Hepatocyte (in vitro differentiated cells): ENCODE data around the gene LINS1. TPM values are rescaled to one million over a fixed set of nuclear protein-coding genes. Genes with fewer than 3 reads are reported as not detected.

ENCODE experiments used
- DNase-seq: peaks from one replicate; pipeline ENCODE4 v3.0.0-alpha.2; 2016; ENCODE audit warnings: low spot score
- H2AFZ ChIP-seq: fragments of 200-600 bp; sonication (generic); 2 replicates; pipeline ENCODE4 v1.6.0; 2016; ENCODE audit warnings: antibody characterized with exemption, mild to moderate bottlenecking
- H3K27ac ChIP-seq: fragments of 200-600 bp; sonication (generic); 2 replicates; pipeline ENCODE4 v1.5.1; 2016; ENCODE audit warnings: mild to moderate bottlenecking
- H3K27me3 ChIP-seq: fragments of 200-600 bp; sonication (generic); 2 replicates; pipeline ENCODE4 v1.6.1; 2016
- H3K36me3 ChIP-seq: fragments of 200-600 bp; sonication (generic); replicated peaks from 2 replicates; pipeline ENCODE4 v1.5.1; 2016; ENCODE audit warnings: low read depth; ENCODE audit not compliant: insufficient read depth
- H3K4me1 ChIP-seq: fragments of 200-600 bp; sonication (generic); 2 replicates; pipeline ENCODE4 v1.5.1; 2016; ENCODE audit warnings: mild to moderate bottlenecking, moderate library complexity; ENCODE audit not compliant: insufficient read depth
- H3K4me2 ChIP-seq: fragments of 200-600 bp; sonication (generic); 2 replicates; pipeline ENCODE4 v1.6.0; 2016
- H3K4me3 ChIP-seq: fragments of 200-600 bp; sonication (generic); 2 replicates; pipeline ENCODE4 v1.5.1; 2016; ENCODE audit warnings: mild to moderate bottlenecking
- H3K79me2 ChIP-seq: fragments of 200-600 bp; sonication (generic); 2 replicates; pipeline ENCODE4 v1.6.0; 2017; ENCODE audit warnings: mild to moderate bottlenecking
- H3K9me2 ChIP-seq: fragments of 200-600 bp; sonication (generic); replicated peaks from 2 replicates; pipeline ENCODE4 v1.6.0; 2017; ENCODE audit warnings: mild to moderate bottlenecking; ENCODE audit not compliant: insufficient read depth
- H3K9me3 ChIP-seq: fragments of 200-600 bp; sonication (generic); 2 replicates; pipeline ENCODE4 v1.5.1; 2016; ENCODE audit warnings: low read depth, mild to moderate bottlenecking
- H4K20me1 ChIP-seq: fragments of 200-600 bp; sonication (generic); 2 replicates; pipeline ENCODE4 v1.6.0; 2016; ENCODE audit warnings: mild to moderate bottlenecking; ENCODE audit not compliant: insufficient read depth, poor library complexity, severe bottlenecking
- CTCF ChIP-seq: fragments of 200-600 bp; sonication (generic); IDR thresholded peaks from 2 replicates; pipeline ENCODE4 v1.5.1; 2016; ENCODE audit warnings: antibody characterized with exemption, mild to moderate bottlenecking; ENCODE audit not compliant: poor library complexity
- EZH2 ChIP-seq: fragments of 200-600 bp; sonication (generic); IDR thresholded peaks from 2 replicates; pipeline ENCODE4 v1.6.1; 2016; ENCODE audit warnings: antibody characterized with exemption, mild to moderate bottlenecking, borderline replicate concordance
- EZH2phosphoT487 ChIP-seq: fragments of 200-600 bp; sonication (generic); IDR thresholded peaks from one replicate; pipeline ENCODE4 v1.6.1; 2018; ENCODE audit warnings: antibody characterized with exemption, mild to moderate bottlenecking, low read depth, moderate library complexity; ENCODE audit not compliant: unreplicated experiment, severe bottlenecking
- WGBS: methylation state at CpG from one replicate; pipeline ENCODE4 v1.1.6; 2016; ENCODE audit warnings: low lambda C conversion rate; ENCODE audit errors: missing lambda C conversion rate; 5-methylcytosine and 5-hydroxymethylcytosine counted together
- polyA plus RNA-seq: library from polyadenylated mRNA; unstranded; fragments of >200 nt; fragmentation: Nextera tagmentation; extraction: Ambion mirVana; gene quantifications from 2 replicates; pipeline ENCODE4 v1.2.1, GENCODE V29; 2016
- total RNA-seq: library from RNA; depleted of rRNA; stranded (reverse); fragments of >200 nt; gene quantifications from 2 replicates; pipeline ENCODE4 v1.2.3, GENCODE V29; 2014

Gene LINS1
- total and polyA plus RNA-seq, 2 experiments from 2014 or later, result 8.1 to 26.3 TPM

- TF ChIP-seq EZH2 (no peak), EZH2phosphoT487 (no peak), CTCF (no peak)
- no peaks in the 10 kb centered on the region for H4K20me1 ChIP-seq
- no peak overlapping the region for H2AFZ ChIP-seq
- no peak overlapping the region for H3K4me2 ChIP-seq
- H3K27me3 ChIP-seq, result no peaks in the 10 kb centered on the region
- H3K4me3 ChIP-seq, result no peak overlapping the region
- no peak overlapping the region for H3K27ac ChIP-seq
- no peaks in the 10 kb centered on the region for H3K9me2 ChIP-seq
- 98% methylated on average over 17 of the region's 57 CpGs for WGBS
- DNase-seq, result no peak
- H3K9me3 ChIP-seq, result no peaks in the 10 kb centered on the region
- no peaks in the 10 kb centered on the region for H3K79me2 ChIP-seq
- no peaks in the 10 kb centered on the region for H3K36me3 ChIP-seq
- no peaks in the 10 kb centered on the region for H3K4me1 ChIP-seq
These were observed 57.6 kb downstream of the LINS1 start for GRCh38 chr15:100544338-100544841.

- TF ChIP-seq CTCF (no peak), EZH2 (no peak), EZH2phosphoT487 (no peak)
- DNase-seq, result no peak
- H3K9me2 ChIP-seq, result no peaks in the 10 kb centered on the region
- WGBS, result 93% methylated on average over 6 of the region's 6 CpGs
- H2AFZ ChIP-seq, result no peak overlapping the region
- H3K27me3 ChIP-seq, result no peaks in the 10 kb centered on the region
- H3K36me3 ChIP-seq, result no peaks in the 10 kb centered on the region
- H3K4me2 ChIP-seq, result no peak overlapping the region
- no peaks in the 10 kb centered on the region for H3K9me3 ChIP-seq
- no peak overlapping the region for H3K4me3 ChIP-seq
- H3K4me1 ChIP-seq, result no peaks in the 10 kb centered on the region
- no peaks in the 10 kb centered on the region for H4K20me1 ChIP-seq
- H3K79me2 ChIP-seq, result no peaks in the 10 kb centered on the region
- H3K27ac ChIP-seq, result no peak overlapping the region
These were observed 59.7 kb downstream of the LINS1 start for GRCh38 chr15:100542290-100542689.

- Histone ChIP-seq H3K36me3 (no peaks in the 10 kb centered on the region), H3K9me2 (no peaks in the 10 kb centered on the region), H3K27ac (no peak overlapping the region), H3K9me3 (no peaks in the 10 kb centered on the region), H3K4me3 (no peak overlapping the region), H3K79me2 (no peaks in the 10 kb centered on the region), H4K20me1 (no peaks in the 10 kb centered on the region), H3K4me2 (no peak overlapping the region), H2AFZ (no peak overlapping the region), H3K27me3 (no peaks in the 10 kb centered on the region), H3K4me1 (no peaks in the 10 kb centered on the region)
- no peak for TF ChIP-seq CTCF
- 21% methylated on average over 2 of the region's 2 CpGs for WGBS
- no peak for DNase-seq
These were observed 64.7 kb downstream of the LINS1 start for GRCh38 chr15:100537331-100537730.

- Histone ChIP-seq H3K9me3 (no peaks in the 10 kb centered on the region), H4K20me1 (no peaks in the 10 kb centered on the region), H3K4me2 (no peak overlapping the region), H3K9me2 (no peaks in the 10 kb centered on the region), H3K27ac (no peak overlapping the region), H3K4me3 (no peak overlapping the region), H3K36me3 (no peaks in the 10 kb centered on the region), H3K4me1 (no peaks in the 10 kb centered on the region), H2AFZ (no peak overlapping the region), H3K79me2 (no peaks in the 10 kb centered on the region), H3K27me3 (no peaks in the 10 kb centered on the region)
- DNase-seq, result no peak
- TF ChIP-seq CTCF (no peak), EZH2 (no peak), EZH2phosphoT487 (no peak)
These were observed 65.3 kb downstream of the LINS1 start for GRCh38 chr15:100536733-100537132.
